Measurements from ENCODE around the gene USP21.

DNA sequence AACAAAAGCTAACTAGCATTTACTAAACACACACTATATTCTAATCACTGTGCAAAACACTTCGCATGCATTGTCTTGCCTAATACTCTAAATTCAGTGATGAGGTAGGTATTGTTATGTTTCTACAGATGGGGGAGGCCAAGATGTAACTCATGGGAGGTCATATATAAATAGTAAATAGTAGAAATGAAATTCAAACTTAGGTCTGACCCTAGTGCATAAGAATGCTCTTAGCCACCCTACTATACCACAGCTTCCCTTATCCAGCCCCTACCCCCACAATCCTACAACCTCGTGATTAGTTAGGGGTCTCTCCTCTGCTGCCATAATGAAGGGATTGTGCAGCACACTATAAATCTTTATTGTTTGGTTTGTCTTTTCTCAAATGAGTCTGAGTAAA is 44.7 kb upstream of the USP21 start:
- TF ChIP-seq EZH2phosphoT487 (IDR thresholded peaks at IDR 0.05; ENCODE audit: borderline replicate concordance, low read depth), result no peak
- no peak for TF ChIP-seq POLR2AphosphoS5 (IDR thresholded peaks at IDR 0.05; ENCODE audit: low read depth, low read length)

Data from SK-N-SH (cell line).